GM21515 (cell line): ENCODE data around the gene TMPRSS6.

ENCODE experiments used
- ATAC-seq: cut with Tn5 transposase; IDR thresholded peaks from one replicate; pipeline ENCODE4 v1.9.1; 2021; ENCODE audit not compliant: unreplicated experiment

The TMPRSS6 gene

DNA sequence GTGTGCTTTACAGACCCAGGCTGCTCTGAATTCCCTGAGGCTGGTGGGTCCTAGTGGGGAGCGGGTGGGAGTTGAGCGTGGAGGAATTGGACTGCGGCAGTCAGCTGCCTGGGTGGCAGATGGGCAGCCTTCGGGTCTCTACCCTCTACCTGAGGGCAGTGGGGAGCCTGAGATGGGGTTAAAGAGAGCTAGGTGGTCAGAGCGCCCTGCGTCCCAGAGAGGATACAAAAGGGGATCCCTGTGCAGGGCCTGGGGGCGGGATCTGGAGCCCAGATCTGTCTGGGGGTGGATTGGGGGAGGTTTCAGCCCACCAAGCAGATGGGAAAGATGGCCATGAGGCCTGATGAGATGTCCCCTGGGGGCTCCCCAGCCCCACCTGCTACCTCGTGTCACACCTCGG lies 39.8 kb downstream of the TMPRSS6 start:
- no peak for ATAC-seq

DNA sequence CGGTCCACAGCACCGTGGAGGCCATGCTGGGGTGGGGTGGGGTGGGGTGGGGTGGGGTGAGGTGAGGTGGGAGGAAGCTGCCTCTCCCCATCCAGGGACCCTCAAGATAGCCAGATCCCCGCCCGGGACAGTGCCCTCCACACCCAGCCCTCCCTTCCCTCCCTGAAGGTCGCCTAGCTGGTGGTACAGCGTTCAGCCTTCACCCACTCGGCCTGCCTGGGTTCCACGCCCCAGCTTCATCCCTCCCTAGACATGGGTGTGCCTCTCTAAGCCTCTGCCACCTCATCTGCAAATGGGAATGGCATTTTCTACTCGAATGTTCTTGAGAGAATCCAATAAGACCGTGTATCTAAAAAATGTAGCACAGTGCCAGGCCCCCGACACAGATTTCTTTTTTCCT lies 40.2 kb downstream of the TMPRSS6 start:
- ATAC-seq = no peak

DNA sequence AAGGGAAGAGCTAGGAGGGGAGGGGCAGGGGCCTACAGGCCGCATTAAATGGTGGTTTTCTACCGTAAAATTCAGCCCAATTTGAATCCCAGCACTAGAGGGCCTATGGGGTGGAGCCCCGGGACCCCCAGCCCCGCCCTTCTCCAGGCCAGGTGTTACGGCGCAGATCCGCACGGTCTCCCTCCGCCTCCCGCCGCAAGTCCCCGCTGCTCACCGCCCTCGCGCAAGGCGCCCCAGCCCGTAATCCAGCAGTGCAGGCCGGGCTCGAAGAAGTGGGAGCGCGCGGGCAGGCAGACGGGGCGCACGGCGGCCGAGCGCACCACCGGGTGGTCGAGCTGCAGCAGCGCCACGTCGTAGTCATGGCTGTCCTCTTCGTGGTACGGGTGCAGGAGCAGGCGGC lies 40.7 kb downstream of the TMPRSS6 start:
- no peak for ATAC-seq

DNA sequence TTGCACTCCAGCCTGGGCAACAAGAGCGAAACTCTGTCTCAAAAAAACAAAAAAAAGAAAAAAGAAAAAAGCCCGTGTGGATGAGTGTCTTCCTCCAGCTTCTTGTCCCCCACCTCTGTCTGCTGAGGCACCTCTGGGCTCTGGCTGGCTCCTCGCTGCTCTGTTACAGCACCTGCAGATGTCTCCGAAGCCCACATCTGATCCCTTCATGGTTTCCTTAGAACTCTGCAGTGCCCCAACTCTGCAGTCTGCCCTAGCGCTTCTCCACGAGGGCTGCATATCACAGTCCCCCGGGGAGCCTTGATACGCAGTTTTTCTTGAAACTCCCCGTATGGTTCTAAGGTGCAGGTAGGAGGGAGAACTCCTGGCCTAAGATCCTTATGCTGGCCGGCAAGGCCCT lies 42.1 kb downstream of the TMPRSS6 start:
- ATAC-seq = no peak

DNA sequence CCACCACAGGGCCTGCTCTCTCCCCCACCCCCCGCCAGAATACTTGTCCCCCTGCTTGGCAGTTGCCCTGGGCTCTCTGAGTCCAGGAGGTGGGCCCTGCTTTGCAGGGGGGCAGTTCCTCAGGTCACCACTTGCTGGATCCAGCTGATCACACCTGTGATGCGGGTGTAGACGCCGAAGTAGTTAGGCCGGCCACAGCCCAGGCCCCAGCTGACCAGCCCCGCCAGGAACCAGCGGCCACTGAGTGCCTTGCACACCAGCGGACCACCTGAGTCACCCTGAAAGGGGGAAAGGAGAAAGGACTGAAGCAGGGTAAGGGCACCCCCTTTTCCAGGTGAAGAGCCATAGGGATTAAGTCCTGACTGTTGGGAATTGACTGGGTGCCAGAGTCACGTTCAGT lies 43.6 kb downstream of the TMPRSS6 start:
- no peak for ATAC-seq

DNA sequence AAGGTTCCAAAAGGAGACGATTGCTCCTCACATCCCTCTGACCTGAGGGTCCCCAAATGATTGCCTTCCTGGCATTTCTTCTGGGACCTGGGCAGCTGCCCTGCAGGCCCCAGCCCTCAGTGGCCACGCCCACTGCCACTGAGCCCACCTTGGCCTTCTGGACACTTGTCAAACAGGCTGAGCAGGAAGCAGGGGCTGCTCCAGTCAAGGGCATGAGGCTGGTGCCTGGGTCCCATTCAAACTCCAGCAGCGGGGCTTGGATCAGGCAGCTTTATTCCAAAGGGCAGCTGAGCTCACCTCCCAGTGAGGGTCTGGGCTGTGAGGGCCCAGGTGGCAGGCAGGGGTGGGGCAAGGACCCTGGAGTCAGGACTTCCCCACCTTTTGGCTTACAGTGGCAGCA lies 44.3 kb downstream of the TMPRSS6 start:
- no peak for ATAC-seq

DNA sequence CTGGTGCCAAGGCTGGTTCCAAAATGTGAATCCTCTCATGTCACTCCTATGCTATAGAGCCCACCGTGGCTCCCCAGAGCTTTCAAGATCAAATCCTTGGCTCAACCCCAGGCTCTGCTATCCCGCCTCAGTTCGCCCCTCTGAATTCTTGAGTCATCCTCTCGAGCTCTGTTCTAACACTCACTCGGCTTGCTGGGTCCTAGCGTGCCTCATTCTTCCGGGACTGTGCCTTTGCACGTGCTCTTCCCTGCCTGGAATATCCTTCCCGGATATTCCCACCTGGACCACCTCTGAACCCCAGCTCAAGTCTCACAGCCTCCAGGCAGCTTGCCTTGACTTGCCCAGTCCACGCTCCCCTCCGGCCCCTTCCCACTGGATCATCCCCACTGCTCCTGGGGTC lies 45.0 kb downstream of the TMPRSS6 start:
- ATAC-seq = no peak

DNA sequence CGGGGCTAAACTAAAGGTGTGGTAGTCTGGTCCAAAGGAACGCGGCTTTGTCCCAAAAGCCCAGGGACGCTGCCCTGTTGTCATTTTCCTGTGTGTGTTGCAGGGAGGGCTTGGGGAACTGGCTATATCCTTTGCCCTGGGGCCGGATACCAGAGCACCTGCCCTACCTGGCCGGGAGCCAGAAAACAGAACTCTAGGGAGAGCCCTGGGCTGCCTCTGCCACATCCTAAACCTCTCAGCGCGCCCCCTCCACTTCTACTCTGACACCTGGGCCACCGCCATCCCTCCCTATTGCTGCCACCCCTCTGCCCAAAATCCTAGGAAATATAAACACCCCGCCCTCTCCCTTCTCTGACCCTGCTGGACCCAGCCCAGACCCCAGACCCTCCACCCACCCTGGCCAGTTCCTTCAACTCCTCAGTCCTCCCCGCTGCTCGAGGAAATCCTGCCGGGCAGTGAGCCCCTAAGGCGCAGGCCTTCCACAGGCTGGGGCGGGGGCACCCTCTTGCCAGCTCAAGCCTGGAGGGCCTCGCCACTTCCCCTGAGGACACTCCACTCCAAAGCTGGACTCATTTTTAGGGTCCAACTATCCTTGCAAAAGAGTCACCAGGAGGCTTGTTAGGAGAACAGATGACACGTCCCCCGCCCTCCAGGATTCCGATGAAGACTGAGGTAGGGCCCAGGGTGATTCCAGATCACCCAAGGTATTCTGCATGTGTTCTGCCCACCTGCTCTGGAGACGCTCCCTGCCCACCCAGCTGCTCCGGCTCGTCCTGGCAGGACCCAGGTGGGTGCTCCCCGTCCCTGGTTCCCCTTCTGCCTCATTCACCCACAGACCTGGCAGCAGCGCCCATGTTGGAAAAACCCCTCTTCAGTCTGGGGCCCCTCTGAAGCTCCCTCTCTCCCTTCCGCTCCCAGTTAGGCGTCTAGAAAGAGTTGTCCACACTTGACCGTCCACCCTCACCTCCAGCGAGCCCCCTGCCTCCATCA lies 45.8 kb downstream of the TMPRSS6 start:
- no peak for ATAC-seq

DNA sequence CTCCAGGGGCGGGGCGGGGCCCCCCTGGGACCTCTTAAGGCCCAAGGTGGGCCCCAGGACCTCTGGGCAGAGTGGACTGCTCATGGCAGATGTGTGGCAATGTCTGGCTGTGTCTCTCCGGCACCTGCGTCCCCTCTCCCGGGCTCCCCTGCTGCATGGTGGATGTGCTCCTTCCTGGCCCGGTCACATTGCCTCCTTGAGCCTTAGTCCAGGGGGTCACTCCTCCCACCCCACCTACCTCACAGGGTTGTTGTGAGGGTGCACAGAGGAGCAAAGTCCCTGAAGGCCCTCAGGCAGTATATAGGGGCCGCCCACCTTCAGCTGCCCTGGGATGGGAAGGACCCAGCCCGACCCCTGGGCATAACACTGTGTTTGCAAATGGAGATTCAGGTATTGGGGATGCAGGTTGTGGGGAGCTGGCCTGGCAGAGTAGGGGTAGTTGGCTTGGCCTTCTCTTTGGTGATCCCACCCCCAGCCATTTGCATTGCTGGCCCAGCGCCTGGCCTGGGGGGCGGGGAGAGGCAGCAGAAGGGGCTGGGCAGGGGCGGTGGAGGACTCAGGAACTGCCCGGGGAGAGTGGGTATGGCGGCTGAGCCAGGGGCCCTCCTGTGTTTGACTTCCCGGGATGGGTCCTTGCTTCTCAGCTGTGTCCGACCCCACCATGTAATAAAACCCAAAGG lies 46.7 kb downstream of the TMPRSS6 start:
- ATAC-seq = no peak

DNA sequence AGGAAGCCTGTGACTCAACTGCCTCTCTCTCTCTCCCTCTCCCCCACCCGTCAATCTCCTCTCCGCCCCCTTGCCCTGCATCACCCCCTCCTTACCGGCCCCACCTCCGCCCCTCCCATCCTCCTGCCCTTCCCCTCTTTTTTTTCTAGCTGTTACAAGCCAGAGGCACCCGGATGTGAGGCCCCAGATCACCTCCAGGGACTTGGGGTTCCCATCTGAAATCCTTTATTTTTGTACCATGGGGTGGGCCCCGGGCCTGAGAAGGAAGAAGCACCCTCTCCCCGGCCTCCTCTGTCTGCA lies 47.2 kb downstream of the TMPRSS6 start:
- ATAC-seq = no peak

DNA sequence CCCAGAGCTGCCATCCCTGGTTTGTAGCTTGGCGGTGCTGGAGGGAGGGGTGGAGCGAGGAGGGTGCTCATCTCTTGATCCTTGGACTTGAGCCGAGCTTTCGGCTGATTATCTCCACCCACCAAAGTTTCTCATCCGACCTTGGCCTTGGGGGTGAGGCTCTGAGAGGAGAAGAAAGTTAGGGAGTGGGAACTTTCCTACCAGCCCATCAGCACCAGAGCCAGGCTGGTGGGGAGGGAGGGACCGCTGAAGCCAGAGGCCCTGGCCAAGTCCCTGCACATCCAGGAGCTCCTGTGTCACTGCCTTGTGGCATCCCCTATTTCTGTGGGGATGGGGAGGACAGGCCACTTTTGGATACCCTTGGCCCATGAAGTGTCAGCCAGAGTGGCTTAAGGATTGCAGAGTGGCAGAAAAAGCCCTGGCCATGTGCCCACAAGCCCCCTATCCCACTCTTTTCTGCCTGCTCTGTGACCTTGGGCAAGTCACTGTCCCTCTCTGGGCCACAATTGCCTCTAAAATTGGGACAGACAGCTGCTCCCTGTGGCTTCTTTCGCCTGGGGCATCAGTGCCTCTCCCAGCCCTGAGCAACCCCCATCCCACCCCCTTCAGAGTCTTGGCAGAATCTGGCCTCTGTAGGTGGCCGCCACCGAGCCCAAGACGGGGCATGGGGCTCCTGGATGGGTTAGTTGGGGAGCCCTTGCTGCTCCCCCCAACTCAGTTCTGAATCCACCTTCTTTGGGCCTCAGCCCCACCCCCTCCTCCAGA lies 47.7 kb downstream of the TMPRSS6 start:
- ATAC-seq = no peak

DNA sequence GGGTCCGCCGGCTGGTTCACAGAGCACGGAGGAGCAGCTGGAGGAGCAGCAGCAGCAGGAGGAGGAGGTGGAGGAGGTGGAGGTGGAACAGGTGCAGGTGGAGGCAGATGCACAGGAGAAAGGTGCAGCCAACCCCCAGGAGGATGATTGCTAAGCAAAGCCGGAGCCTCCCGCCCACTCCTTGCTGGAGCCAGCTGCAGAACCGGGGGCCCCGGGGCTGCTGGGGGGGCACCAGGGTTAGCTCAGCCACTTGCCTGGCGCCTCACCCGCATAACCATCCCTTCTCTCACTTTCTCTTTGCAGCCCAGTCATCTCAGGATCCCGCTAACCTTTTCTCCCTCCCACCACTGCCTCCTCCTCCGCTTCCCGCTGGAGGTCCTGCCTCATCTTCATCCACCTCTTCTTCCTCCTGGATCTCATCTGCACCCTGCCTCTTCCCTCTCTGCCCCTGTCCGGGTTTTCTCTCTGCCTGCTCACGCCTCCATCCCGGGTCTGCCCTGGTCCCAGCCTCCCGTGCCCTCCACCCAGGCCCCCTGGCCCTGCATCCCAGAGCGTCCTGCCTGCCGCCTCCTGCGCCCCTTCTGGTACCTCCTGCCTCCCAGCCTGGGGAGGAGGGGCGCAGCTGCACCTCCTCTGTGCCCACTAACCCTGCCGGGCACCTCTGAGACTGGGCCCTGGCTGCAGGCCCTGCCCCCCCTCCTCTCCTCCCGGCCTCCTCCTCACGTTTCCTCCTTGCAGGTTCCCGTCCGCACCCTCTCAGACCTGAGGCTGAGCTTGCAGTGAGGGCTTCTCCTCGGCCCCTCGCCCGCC lies 48.5 kb downstream of the TMPRSS6 start:
- no peak for ATAC-seq

DNA sequence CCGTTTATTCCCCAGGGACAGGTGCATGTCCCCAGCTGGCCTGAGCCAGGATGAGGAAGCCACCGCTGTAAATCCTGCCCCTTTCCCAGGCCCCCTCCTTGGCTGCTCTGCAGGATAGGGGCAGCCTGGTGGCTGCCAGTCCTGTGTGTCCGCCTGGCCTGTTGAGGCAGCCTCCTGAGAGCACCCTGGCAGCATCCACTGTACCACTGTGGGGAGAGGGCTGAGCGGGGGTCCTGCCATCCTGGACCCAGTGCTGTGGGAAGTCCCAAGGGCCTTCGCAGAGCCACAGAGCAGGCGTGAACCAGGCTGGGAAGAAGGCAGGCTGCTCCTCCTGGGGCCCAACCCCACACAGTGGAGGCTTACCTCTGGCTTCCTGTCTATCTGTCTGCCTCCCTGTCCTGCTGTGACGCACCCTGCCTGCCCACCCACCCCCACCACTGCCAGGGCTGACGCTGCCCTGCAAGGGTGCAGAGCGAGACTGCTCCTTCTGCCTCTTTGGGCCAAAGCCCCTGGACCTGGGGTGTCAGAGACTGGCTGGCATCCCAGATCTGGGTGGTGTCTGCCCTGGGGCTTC lies 49.5 kb downstream of the TMPRSS6 start:
- no peak for ATAC-seq

DNA sequence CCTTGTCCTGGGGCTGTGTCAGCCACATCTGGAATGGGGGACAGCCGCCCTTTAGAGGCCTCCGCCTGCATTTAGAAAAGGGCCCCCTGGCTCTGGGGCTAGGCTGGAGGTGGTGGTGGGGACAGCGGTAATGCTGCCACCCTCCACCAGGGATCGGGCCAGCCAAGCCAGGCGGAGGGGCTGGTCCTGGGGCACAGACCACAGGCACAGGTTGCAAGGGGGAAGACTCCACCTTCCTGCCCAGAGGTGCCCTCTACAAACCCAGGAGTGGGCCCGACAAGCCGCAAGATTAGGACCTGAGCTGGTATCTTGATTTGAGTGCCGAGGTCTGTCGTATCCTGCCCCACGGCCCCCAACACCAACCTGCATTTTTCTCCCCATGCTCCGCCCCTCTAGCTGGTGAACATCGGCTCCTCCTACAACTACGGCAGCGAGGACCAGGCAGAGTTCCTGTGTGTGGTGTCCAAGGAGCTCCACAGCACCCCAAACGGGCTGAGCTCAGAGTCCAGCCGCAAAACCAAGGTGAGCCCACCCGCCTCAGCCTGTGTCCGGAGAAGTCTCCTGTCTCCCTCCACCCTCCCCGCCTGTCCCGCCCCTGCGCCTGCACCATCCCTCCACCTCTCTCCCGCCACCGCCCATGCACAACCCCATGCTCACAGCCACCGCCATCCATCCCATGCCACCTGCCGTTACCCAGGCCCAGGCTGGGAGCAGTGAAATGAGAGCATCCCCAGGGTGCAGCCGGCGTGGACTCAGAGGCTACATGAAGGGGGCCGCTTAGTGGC lies 50.4 kb downstream of the TMPRSS6 start:
- no peak for ATAC-seq

DNA sequence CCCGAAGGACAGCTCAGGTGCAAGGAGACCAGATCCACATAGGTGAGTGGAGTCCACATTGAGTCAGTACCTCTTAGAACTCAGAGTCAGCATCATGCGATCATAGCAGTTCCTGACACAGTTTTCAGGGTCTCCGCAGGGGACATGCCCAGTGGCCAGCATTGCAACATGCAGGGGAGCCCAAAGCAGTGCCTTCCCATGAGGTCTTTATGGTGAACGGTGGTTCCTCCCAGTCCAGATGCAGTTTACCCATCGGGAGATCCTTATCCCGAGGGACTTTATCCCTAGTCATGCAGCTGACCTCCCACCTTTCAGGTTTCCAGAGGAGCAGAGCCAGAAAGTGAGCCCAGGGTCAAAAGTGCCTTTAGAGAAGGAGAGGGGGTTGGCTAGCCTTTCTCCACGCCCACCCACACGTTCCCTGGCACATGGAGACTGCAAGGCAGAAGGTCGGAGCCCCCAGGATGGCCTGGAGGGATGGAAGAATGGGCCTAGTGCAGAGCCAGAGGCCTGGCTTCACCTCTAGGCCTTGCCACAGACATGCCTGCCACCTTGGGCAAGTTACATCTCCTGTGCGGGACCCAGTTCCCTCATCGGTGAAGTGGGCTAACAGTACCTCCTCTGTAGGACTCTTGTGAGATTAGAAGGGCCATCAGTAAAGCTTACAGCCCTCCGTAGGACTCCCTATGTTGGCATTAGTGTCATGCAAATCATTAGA lies 51.6 kb downstream of the TMPRSS6 start:
- ATAC-seq = no peak

DNA sequence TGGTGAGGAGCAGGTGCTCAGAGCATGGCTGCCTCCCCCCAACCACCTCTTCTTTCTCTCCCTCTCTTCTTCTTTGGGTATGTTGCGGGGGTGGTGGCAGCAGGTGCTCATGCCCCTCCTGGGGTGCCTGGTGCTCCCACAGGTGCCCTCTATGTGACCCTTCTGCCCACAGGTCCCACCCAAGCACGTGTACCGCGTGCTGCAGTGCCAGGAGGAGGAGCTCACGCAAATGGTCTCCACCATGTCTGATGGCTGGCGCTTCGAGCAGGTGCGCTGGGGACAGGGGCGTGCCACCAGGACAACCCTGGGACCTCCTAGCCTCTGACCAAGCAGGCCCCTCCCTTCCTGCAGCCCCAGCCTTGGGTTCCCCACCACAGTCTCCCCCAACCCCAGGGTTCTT lies 52.3 kb downstream of the TMPRSS6 start:
- ATAC-seq = no peak

DNA sequence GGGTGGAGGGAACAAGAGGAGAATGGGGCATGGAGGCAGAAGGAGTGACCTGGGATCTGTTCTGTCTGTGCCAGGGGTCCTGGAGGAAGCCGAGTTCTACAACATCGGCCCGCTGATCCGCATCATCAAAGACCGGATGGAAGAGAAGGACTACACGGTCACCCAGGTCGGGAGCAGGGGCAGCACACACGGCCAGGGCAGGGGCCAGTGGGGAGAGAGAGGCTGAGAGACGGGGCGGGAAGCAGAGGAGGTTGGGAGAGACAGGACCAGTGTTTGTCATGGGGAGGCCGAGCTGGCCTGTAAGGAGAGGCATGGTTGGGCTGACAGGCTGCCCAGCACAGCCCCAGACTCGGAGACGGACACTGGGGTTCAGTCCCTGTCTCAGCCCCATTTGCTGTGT lies 53.3 kb downstream of the TMPRSS6 start:
- ATAC-seq = no peak

DNA sequence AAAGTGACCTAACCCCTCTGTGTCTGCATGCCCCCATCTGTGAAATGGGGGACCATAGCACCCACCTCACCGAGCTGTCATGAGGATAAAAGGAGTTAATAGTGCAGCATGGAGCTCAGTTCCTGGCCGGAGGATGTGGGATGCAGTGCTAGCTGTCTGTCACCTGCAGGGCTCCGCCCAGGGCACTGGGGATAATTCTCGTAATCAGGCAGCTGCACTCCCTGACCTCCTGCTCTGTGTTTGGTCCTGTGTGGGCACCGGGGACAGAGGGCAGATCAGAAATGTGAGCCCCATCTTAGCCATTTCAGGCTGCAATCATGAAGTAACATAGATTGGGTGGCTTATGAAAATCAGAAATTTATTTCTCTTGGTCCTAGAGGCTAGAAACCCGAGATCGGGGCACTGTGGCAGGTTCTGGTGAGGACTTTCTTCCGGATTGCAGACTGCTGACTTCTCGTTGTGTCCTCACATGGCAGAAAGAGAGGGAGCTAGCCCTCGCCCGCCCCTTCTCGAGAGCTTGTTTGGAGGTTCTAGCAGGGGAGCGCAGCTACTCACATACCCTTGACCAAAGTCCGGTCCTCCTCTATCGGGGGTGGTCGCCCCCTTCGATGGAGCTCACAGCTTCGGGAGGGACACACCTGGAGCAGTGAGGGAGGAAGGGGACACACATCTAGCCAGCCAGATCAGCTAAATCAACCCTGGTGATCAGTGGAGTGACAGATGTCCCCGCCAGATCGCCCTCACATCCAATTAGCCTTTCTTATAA lies 54.7 kb downstream of the TMPRSS6 start:
- ATAC-seq = no peak

DNA sequence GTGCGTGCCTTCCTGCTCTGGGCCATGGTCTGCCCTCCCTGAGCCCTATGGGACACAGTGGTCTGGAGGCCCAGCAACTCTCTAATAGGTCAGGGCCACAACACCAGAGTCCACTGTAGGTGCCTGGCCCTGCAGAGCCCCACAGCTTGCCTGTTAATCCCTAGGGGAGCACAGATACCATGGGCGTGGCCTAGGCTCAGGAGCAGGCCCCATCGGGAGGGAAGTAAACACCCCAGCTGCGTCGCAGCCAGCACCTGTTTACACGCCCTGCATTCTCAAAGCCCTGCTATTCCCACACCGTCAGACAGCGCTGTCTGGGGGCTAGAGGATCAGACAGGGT lies 55.5 kb downstream of the TMPRSS6 start:
- no peak for ATAC-seq
